WTC11 (cell line): ENCODE results near the gene RPEL1. TPM values are rescaled to one million over a fixed set of nuclear protein-coding genes. Genes with fewer than 3 reads are reported as not detected.

Experiments used
- AFF4 ChIP-seq: sonication (generic); formaldehyde crosslinking; IDR thresholded peaks from 2 replicates; pipeline ENCODE4 v1.8.1; 2023; ENCODE audit warnings: mild to moderate bottlenecking, missing genetic modification reagents, borderline replicate concordance
- ARID4B ChIP-seq: sonication (generic); formaldehyde crosslinking; IDR thresholded peaks from 2 replicates; pipeline ENCODE4 v1.8.0; 2023; ENCODE audit warnings: missing genetic modification reagents, mild to moderate bottlenecking, borderline replicate concordance
- ATF1 ChIP-seq: sonication (generic); formaldehyde crosslinking; IDR thresholded peaks from 2 replicates; pipeline ENCODE4 v1.8.1; 2023; ENCODE audit warnings: mild to moderate bottlenecking, moderate library complexity, missing genetic modification reagents
- ATF6 ChIP-seq: sonication (generic); formaldehyde crosslinking; IDR thresholded peaks from 2 replicates; pipeline ENCODE4 v1.8.1; 2023; ENCODE audit warnings: mild to moderate bottlenecking, missing genetic modification reagents
- CBFB ChIP-seq: sonication (generic); formaldehyde crosslinking; IDR thresholded peaks from 2 replicates; pipeline ENCODE4 v1.8.1; 2022; ENCODE audit warnings: mild to moderate bottlenecking, low read depth, missing genetic modification reagents
- E2F1 ChIP-seq: sonication (generic); formaldehyde crosslinking; IDR thresholded peaks from 2 replicates; pipeline ENCODE4 v1.8.0; 2022; ENCODE audit warnings: mild to moderate bottlenecking, missing genetic modification reagents
- E2F4 ChIP-seq: sonication (generic); formaldehyde crosslinking; IDR thresholded peaks from 2 replicates; pipeline ENCODE4 v1.8.1; 2022; ENCODE audit warnings: low read depth, mild to moderate bottlenecking, moderate library complexity, missing genetic modification reagents, borderline replicate concordance
- FOXK1 ChIP-seq: sonication (generic); formaldehyde crosslinking; IDR thresholded peaks from 2 replicates; pipeline ENCODE4 v1.8.0; 2022; ENCODE audit warnings: mild to moderate bottlenecking, moderate library complexity, missing genetic modification reagents
- FOXP4 ChIP-seq: sonication (generic); formaldehyde crosslinking; IDR thresholded peaks from 2 replicates; pipeline ENCODE4 v1.8.0; 2022; ENCODE audit warnings: mild to moderate bottlenecking, missing genetic modification reagents
- MLX ChIP-seq: sonication (generic); formaldehyde crosslinking; IDR thresholded peaks from 2 replicates; pipeline ENCODE4 v1.8.1; 2023; ENCODE audit warnings: mild to moderate bottlenecking, missing genetic modification reagents, moderate library complexity
- NFATC4 ChIP-seq: fragments of 250-450 bp; sonication (Bioruptor Pico); IDR thresholded peaks from 2 replicates; pipeline ENCODE4 v1.9.0; 2021; ENCODE audit warnings: mild to moderate bottlenecking
- SOX15 ChIP-seq: fragments of 250-450 bp; sonication (Bioruptor Pico); IDR thresholded peaks from 2 replicates; pipeline ENCODE4 v1.9.0; 2021; ENCODE audit warnings: mild to moderate bottlenecking
- TEAD4 ChIP-seq: sonication (generic); formaldehyde crosslinking; IDR thresholded peaks from 2 replicates; pipeline ENCODE4 v1.8.0; 2022; ENCODE audit warnings: mild to moderate bottlenecking, missing genetic modification reagents
- TP53 ChIP-seq: sonication (generic); formaldehyde crosslinking; IDR thresholded peaks from 2 replicates; pipeline ENCODE4 v1.8.1; 2023; ENCODE audit warnings: mild to moderate bottlenecking, missing genetic modification reagents
- ZNF138 ChIP-seq: sonication (generic); formaldehyde crosslinking; conservative IDR thresholded peaks from 2 replicates; pipeline ENCODE4 v1.8.1; 2022; ENCODE audit warnings: mild to moderate bottlenecking, moderate library complexity, missing genetic modification reagents
- ZNF317 ChIP-seq: sonication (generic); formaldehyde crosslinking; IDR thresholded peaks from 2 replicates; pipeline ENCODE4 v1.8.1; 2023; ENCODE audit warnings: low read depth, mild to moderate bottlenecking, moderate library complexity, missing genetic modification reagents, borderline replicate concordance
- ZNF532 ChIP-seq: fragments of 250-450 bp; sonication (Bioruptor Pico); IDR thresholded peaks from 2 replicates; pipeline ENCODE4 v1.9.0; 2021; ENCODE audit warnings: mild to moderate bottlenecking, borderline replicate concordance
- total RNA-seq: library from RNA; stranded (reverse); gene quantifications from 3 replicates; pipeline ENCODE4 v1.2.3, GENCODE V29; 2021

RPEL1 gene
- total RNA-seq, 1 experiment from 2014 or later: 0.09 TPM

GRCh38 chr10:103276896-103277712, 31.4 kb downstream of the RPEL1 start, which contains the start of gene INA (continued):
- TF ChIP-seq TP53 (CRISPR knock-in tag): peak; percentile 65
- TF ChIP-seq FOXP4 (CRISPR knock-in tag): peak; percentile 92
- no peak for TF ChIP-seq CBFB (CRISPR knock-in tag)
- TF ChIP-seq ZNF532 (CRISPR knock-in tag): no peak
- no peak; the same call in 1 of the 2 replicates for TF ChIP-seq E2F4
- peak; percentile 67; the same call in 1 of the 2 replicates for TF ChIP-seq ARID4B (CRISPR knock-in tag)
- no peak for TF ChIP-seq FOXK1
- TF ChIP-seq ZNF317 (CRISPR knock-in tag): peak; percentile 37; the same call in 1 of the 2 replicates
- TF ChIP-seq ATF6 (CRISPR knock-in tag): no peak
- TF ChIP-seq NFATC4: no peak
- TF ChIP-seq E2F1 (CRISPR knock-in tag): no peak
- TF ChIP-seq ZNF138 (CRISPR knock-in tag): no peak
- TF ChIP-seq TEAD4 (CRISPR knock-in tag): no peak
- TF ChIP-seq AFF4 (CRISPR knock-in tag): no peak
- TF ChIP-seq ATF1 (CRISPR knock-in tag): peak; percentile 95; the same call in 1 of the 2 replicates
- TF ChIP-seq MLX (CRISPR knock-in tag): no peak; the same call in 1 of the 2 replicates
- TF ChIP-seq SOX15 (CRISPR knock-in tag): no peak
